K562 (cell line): Measurements from ENCODE around the gene AMOTL1. TPM values are rescaled to one million over a fixed set of nuclear protein-coding genes. Genes with fewer than 3 reads are reported as not detected.

Experiments used
- ATAC-seq: fragments of 200-7000 bp; cut with Tn5 transposase; 3 replicates; pipeline ENCODE4 v1.9.1; 2020; ENCODE audit warnings: moderate library complexity
- BruUV-seq: library from RNA; stranded (reverse); fragments of 400-500 nt; replicated peaks from 2 replicates; lab custom pipeline; 2021; lab: Mats Ljungman, UMichigan
- CTCF ChIA-PET: fragments of 300-600 bp; formaldehyde crosslinking; extraction: SDS; loops from one replicate; lab custom pipeline; 2021; ENCODE audit warnings: low intra/inter-chr PET ratio; lab: Yijun Ruan, JAX
- POLR2A ChIA-PET: fragments of 300-600, 350-650 bp; sonication (Branson Sonifier 250); formaldehyde crosslinking; extraction: SDS; loops from one replicate; lab custom pipeline; 2021; ENCODE audit warnings: antibody characterized with exemption, inconsistent platforms; lab: Yijun Ruan, JAX
- DNase-seq, 4 experiments: peaks; one replicate each; pipeline versions ENCODE4 v3.0.0 to v3.0.0-alpha.2; 2011 to 2018; ENCODE audit warnings: low spot score in 3 of 4, mixed read lengths in 3 of 4; ENCODE audit errors: extremely low read depth in 1 of 4
- FAIRE-seq: peaks from 2 replicates; lab custom pipeline; 2011; peaks lifted over from hg19 to GRCh38; lab: Jason Lieb, UNC
- H2AFZ ChIP-seq: 2 replicates; pipeline ENCODE4 v1.6.0; 2011; ENCODE audit warnings: low read depth, low read length, control low read depth, inconsistent platforms
- H3K27ac ChIP-seq: fragments of 200-600 bp; 3 replicates; pipeline ENCODE4 v1.8.0; 2011; ENCODE audit warnings: low read depth, mild to moderate bottlenecking, control low read depth, inconsistent platforms, low read length, moderate library complexity, mixed read lengths; ENCODE audit errors: extremely low read depth
- H3K27me3 ChIP-seq, 2 experiments: fragments of 300-600 bp in 1 of 2; 2 replicates in 1 of 2; 3 replicates in 1 of 2; pipeline versions ENCODE4 v1.6.0 to v1.8.0; 2011; ENCODE audit warnings: inconsistent platforms in 2 of 2, low read length in 2 of 2, mild to moderate bottlenecking in 1 of 2, mixed read lengths in 1 of 2, moderate library complexity in 1 of 2; ENCODE audit not compliant: control insufficient read depth in 2 of 2, insufficient read depth in 2 of 2
- H3K36me3 ChIP-seq: fragments of 300-600 bp; 3 replicates; pipeline ENCODE4 v1.8.0; 2011; ENCODE audit warnings: mild to moderate bottlenecking, low read length, inconsistent platforms; ENCODE audit not compliant: control insufficient read depth, insufficient read depth
- H3K4me1 ChIP-seq, 2 experiments: fragments of 200-600 bp in 1 of 2; replicated peaks in 1 of 2; 2 replicates in 1 of 2; 3 replicates in 1 of 2; pipeline versions ENCODE4 v1.5.1 to v1.8.0; 2011; ENCODE audit warnings: inconsistent platforms in 2 of 2, low read length in 2 of 2, mild to moderate bottlenecking in 1 of 2, mixed read lengths in 1 of 2, moderate library complexity in 1 of 2; ENCODE audit not compliant: control insufficient read depth in 2 of 2, insufficient read depth in 2 of 2
- H3K4me2 ChIP-seq: 2 replicates; pipeline ENCODE4 v1.6.1; 2011; ENCODE audit warnings: low read length, control low read depth, inconsistent platforms, mixed read lengths; ENCODE audit not compliant: insufficient read depth
- H3K4me3 ChIP-seq: fragments of 200-600 bp; sonication (generic), shearing (Covaris generic); 2 replicates; pipeline ENCODE4 v1.5.1; 2016; ENCODE audit warnings: control low read depth, inconsistent platforms
- H3K79me2 ChIP-seq: fragments of 200-600 bp; 3 replicates; pipeline ENCODE4 v1.8.0; 2011; ENCODE audit warnings: low read length, inconsistent platforms; ENCODE audit not compliant: control insufficient read depth, insufficient read depth
- H3K9ac ChIP-seq, 2 experiments: 2 replicates each; pipeline versions ENCODE4 v1.6.0 to v1.6.1; 2011; ENCODE audit warnings: low read depth in 2 of 2, low read length in 2 of 2, control low read depth in 1 of 2, inconsistent platforms in 1 of 2, mild to moderate bottlenecking in 1 of 2, mixed read lengths in 1 of 2; ENCODE audit not compliant: insufficient read depth in 1 of 2
- H3K9me1 ChIP-seq: one replicate; pipeline ENCODE4 v1.6.0; 2011; ENCODE audit warnings: inconsistent platforms, mild to moderate bottlenecking, low read length, moderate library complexity; ENCODE audit not compliant: control insufficient read depth, insufficient read depth
- H3K9me3 ChIP-seq: replicated peaks from 2 replicates; pipeline ENCODE4 v1.5.1; 2011; ENCODE audit warnings: low read depth, low read length, inconsistent platforms; ENCODE audit not compliant: control insufficient read depth, insufficient read depth
- H4K20me1 ChIP-seq: replicated peaks from 2 replicates; pipeline ENCODE4 v1.6.1; 2011; ENCODE audit warnings: low read length, inconsistent platforms, mixed read lengths; ENCODE audit not compliant: control insufficient read depth, insufficient read depth
- CBFA2T2 ChIP-seq: fragments of 450-650 bp; conservative IDR thresholded peaks from 2 replicates; pipeline ENCODE4 v1.6.1; 2017; ENCODE audit warnings: mild to moderate bottlenecking
- FOSL1 ChIP-seq: fragments of 200-800 bp; sonication (Bioruptor generic); conservative IDR thresholded peaks from 2 replicates; pipeline ENCODE4 v1.6.1; 2016; ENCODE audit warnings: missing genetic modification characterization, missing compliant biosample characterization
- KDM2B ChIP-seq: fragments of 250-450 bp; sonication (Bioruptor Pico); IDR thresholded peaks from 2 replicates; pipeline ENCODE4 v1.8.0; 2021; ENCODE audit warnings: mild to moderate bottlenecking, moderate library complexity
- LEF1 ChIP-seq: fragments of 450-650 bp; IDR thresholded peaks from 2 replicates; pipeline ENCODE4 v1.6.1; 2016; ENCODE audit warnings: mild to moderate bottlenecking
- PHF8 ChIP-seq: fragments of 200-600 bp; sonication (generic); IDR thresholded peaks from 2 replicates; pipeline ENCODE4 v1.6.1; 2012; ENCODE audit warnings: mixed run types, mild to moderate bottlenecking, inconsistent platforms, low read length, moderate library complexity, borderline replicate concordance
- PHTF2 ChIP-seq: fragments of 250-450 bp; sonication (Bioruptor Pico); IDR thresholded peaks from 2 replicates; pipeline ENCODE4 v1.5.0; 2021; ENCODE audit warnings: mild to moderate bottlenecking
- SIX5 ChIP-seq, 2 experiments: IDR thresholded peaks; 2 replicates each; pipeline ENCODE4 v1.6.1; 2011; ENCODE audit warnings: low read length in 2 of 2, borderline replicate concordance in 1 of 2, low read depth in 1 of 2, mild to moderate bottlenecking in 1 of 2, moderate library complexity in 1 of 2; ENCODE audit not compliant: insufficient read depth in 1 of 2
- TGIF2 ChIP-seq: sonication (generic); formaldehyde crosslinking; IDR thresholded peaks from 2 replicates; pipeline ENCODE4 v1.8.1; 2022; ENCODE audit warnings: mild to moderate bottlenecking, missing genetic modification reagents, moderate library complexity
- ZNF282 ChIP-seq: sonication (generic); formaldehyde crosslinking; IDR thresholded peaks from 2 replicates; pipeline ENCODE4 v1.8.1; 2023; ENCODE audit warnings: missing genetic modification reagents
- ZNF699 ChIP-seq: fragments of 250-450 bp; sonication (Bioruptor Pico); IDR thresholded peaks from 2 replicates; pipeline ENCODE4 v1.8.0; 2021; ENCODE audit warnings: mild to moderate bottlenecking, moderate library complexity; ENCODE audit not compliant: insufficient replicate concordance
- WGBS: fragments of 100-300 bp; shearing (Covaris generic); methylation state at CpG from one replicate; pipeline ENCODE4 v1.1.6; 2016; ENCODE audit warnings: low coverage, mixed read lengths; ENCODE audit not compliant: insufficient coverage; ENCODE audit errors: missing lambda C conversion rate; 5-methylcytosine and 5-hydroxymethylcytosine counted together
- in situ Hi-C: fragments of 300-500 bp; cut with MboI; formaldehyde crosslinking; loops from 4 replicates; pipeline ENCODE4 v1.15.0; 2018; ENCODE audit warnings: inconsistent platforms, mixed read lengths
- intact Hi-C: fragments of 100-400 bp; cut with micrococcal nuclease; formaldehyde crosslinking; loops from 2 replicates; pipeline ENCODE4 v1.14.2; 2022
- polyA plus RNA-seq, 8 experiments: library from polyadenylated mRNA; depleted of rRNA in 4 of 8; stranded (reverse) in 5 of 8; unstranded in 3 of 8; fragments of >200 nt; fragmentation: Nextera tagmentation in 2 of 8; fragmentation: Illumina TruSeq in 1 of 8; extraction: Ambion mirVana in 2 of 8; extraction: Trizol in 1 of 8; gene quantifications; 2 replicates each; pipeline versions ENCODE4 v1.2.1 to v1.2.3, GENCODE V29; 2011 to 2014; ENCODE audit warnings: inconsistent platforms in 1 of 8, missing spikeins in 1 of 8
- total RNA-seq, 7 experiments: library from RNA; depleted of rRNA in 6 of 7; stranded (reverse); fragments of >200 nt in 6 of 7; fragmentation: Illumina TruSeq in 2 of 7; extraction: Trizol in 2 of 7; gene quantifications; 2 replicates each; pipeline versions ENCODE4 v1.2.1 to v1.2.3, GENCODE V29; 2011 to 2021; ENCODE audit warnings: low replicate concordance in 1 of 7
- TF ChIP-seq, protein P1 (sequence below), 2 experiments: fragments of 150-350 bp in 1 of 2; IDR thresholded peaks; 2 replicates each; pipeline ENCODE4 v1.6.1; 2012 to 2016; ENCODE audit warnings: low read depth in 2 of 2, low read length in 2 of 2, mild to moderate bottlenecking in 1 of 2, moderate library complexity in 1 of 2

AMOTL1 gene
- total and polyA plus RNA-seq, 9 of the 15 experiments (the other 6 are each of a cell fraction or from before 2014, with no cell fraction given): 4.0 to 35.4 (median 14.0) TPM

DNA sequence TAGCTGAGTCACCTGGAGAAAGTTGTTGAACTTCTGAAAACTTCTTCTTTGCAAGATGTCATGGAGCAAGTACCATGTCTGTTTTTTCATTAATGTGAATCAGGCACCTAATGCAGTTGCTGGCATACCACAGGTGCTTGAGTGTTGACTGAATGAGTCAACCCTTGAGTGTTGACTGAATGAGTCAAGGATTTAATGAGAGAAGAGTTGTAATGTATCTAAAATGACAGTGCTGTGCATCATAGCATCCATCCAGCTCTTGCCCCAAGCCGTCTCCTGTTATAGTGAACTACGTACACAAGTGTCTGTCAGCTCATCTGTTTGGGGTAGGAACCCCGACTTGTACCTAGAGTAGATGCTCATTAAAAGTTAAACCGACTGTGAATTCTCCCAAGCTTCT is 112.1 kb downstream of the AMOTL1 start:
- no TSS peak for BruUV-seq
- FAIRE-seq (no peak), ATAC-seq (no peak), DNase-seq (no peak)
- in situ Hi-C loops: no loop called here
- ChIA-PET CTCF (no interaction called here), POLR2A (no interaction called here)
- Histone ChIP-seq H3K9ac (no peak overlapping the region), H3K4me2 (no peak overlapping the region), H3K4me3 (no peak overlapping the region), H3K36me3 (peaks cover 28% of the 10 kb centered on the region; the same call in 2 of the 3 replicates), H3K9me1 (no peaks in the 10 kb centered on the region), H3K4me1 (peaks cover 3 to 21% of the 10 kb centered on the region in 2 experiments; a peak in 4 of 5 replicates), H3K27me3 (no peaks in the 10 kb centered on the region), H4K20me1 (no peaks in the 10 kb centered on the region), H3K27ac (no peak overlapping the region), H2AFZ (no peak overlapping the region), H3K79me2 (no peaks in the 10 kb centered on the region), H3K9me3 (no peaks in the 10 kb centered on the region)
- 50% methylated on average over 4 of the region's 4 CpGs for WGBS
- intact Hi-C loops: no loop called here
- TF ChIP-seq SIX5 (IDR thresholded peaks at IDR 0.05; ENCODE audit: borderline replicate concordance in 1 of 2, insufficient read depth in 1 of 2, low read depth in 1 of 2, low read length in 2 of 2) (no peak), FOSL1 (tag) (0 out of 2 replicates have a peak, but pooled peaks have one; percentile 24)

DNA sequence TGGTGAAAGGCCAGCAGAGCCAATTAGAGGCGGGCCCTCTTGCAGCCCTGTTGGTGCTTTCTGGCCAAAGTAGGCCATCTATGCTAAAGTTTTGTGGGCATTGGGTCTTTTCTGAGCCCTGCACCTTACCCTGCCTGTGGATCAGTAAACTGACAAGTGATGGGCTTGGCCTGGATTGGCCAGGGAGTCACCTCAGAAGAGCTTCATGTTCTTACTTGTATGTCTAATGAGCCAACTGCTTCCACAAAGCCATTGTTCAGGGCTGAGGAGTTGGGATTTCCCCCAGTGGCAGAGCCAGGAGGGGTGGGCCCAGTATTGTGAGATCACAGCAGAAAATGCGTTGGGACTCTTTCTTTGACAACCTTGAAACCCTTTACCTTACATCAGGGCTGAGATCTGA is 114.8 kb downstream of the AMOTL1 start:
- in situ Hi-C loops (no loop called here), intact Hi-C loops (no loop called here)
- Histone ChIP-seq H2AFZ (no peak overlapping the region), H3K27ac (no peak overlapping the region), H3K79me2 (no peaks in the 10 kb centered on the region), H3K27me3 (no peaks in the 10 kb centered on the region), H3K9ac (no peak overlapping the region), H3K36me3 (peaks cover 8% of the 10 kb centered on the region; the same call in 1 of the 3 replicates), H3K9me1 (no peaks in the 10 kb centered on the region), H3K4me3 (no peak overlapping the region), H3K4me1 (no peaks in the 10 kb centered on the region), H3K9me3 (no peaks in the 10 kb centered on the region), H3K4me2 (no peak overlapping the region), H4K20me1 (no peaks in the 10 kb centered on the region)
- CTCF ChIA-PET: no interaction called here
- DNase-seq: no peak
- BruUV-seq: no TSS peak
- FAIRE-seq: no peak
- no peak for ATAC-seq
- WGBS: 31% methylated on average over 2 of the region's 2 CpGs
- POLR2A ChIA-PET: interaction anchor here (0.6 to 0.7 kb wide), 2 partner anchors 10 to 703 kb away, joined by 3 read pairs; no protein-coding TSS in a partner anchor
- TF ChIP-seq ZNF699 (CRISPR knock-in tag): no peak
- TF ChIP-seq KDM2B (CRISPR knock-in tag): no peak
- TF ChIP-seq LEF1: no peak
- TF ChIP-seq, protein P1, sequence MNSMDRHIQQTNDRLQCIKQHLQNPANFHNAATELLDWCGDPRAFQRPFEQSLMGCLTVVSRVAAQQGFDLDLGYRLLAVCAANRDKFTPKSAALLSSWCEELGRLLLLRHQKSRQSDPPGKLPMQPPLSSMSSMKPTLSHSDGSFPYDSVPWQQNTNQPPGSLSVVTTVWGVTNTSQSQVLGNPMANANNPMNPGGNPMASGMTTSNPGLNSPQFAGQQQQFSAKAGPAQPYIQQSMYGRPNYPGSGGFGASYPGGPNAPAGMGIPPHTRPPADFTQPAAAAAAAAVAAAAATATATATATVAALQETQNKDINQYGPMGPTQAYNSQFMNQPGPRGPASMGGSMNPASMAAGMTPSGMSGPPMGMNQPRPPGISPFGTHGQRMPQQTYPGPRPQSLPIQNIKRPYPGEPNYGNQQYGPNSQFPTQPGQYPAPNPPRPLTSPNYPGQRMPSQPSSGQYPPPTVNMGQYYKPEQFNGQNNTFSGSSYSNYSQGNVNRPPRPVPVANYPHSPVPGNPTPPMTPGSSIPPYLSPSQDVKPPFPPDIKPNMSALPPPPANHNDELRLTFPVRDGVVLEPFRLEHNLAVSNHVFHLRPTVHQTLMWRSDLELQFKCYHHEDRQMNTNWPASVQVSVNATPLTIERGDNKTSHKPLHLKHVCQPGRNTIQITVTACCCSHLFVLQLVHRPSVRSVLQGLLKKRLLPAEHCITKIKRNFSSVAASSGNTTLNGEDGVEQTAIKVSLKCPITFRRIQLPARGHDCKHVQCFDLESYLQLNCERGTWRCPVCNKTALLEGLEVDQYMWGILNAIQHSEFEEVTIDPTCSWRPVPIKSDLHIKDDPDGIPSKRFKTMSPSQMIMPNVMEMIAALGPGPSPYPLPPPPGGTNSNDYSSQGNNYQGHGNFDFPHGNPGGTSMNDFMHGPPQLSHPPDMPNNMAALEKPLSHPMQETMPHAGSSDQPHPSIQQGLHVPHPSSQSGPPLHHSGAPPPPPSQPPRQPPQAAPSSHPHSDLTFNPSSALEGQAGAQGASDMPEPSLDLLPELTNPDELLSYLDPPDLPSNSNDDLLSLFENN (IDR thresholded peaks at IDR 0.05; ENCODE audit: low read depth in 2 of 2, low read length in 2 of 2): no peak
- no peak for TF ChIP-seq TGIF2 (CRISPR knock-in tag)
- TF ChIP-seq ZNF282 (CRISPR knock-in tag): no peak
- TF ChIP-seq PHF8: no peak
- TF ChIP-seq PHTF2 (CRISPR knock-in tag): no peak
- TF ChIP-seq CBFA2T2: no peak
